Head of caudate nucleus (tissue), 42 donors: ENCODE results near the gene IQCN.
"Not testable (repeated sequence)": the region's sequence is repeated elsewhere in the genome, so short reads cannot be mapped to it uniquely, and the experiment has no call there.

Source experiments
- DNase-seq, 42 donors: peaks; one replicate each; pipeline versions ENCODE4 v3.0.0 to v3.0.0-alpha.2; 2020 to 2021; ENCODE audit warnings: mixed read lengths in 7 of 42
- intact Hi-C: fragments of 100-400 bp; cut with DNase I; formaldehyde crosslinking; loops from one replicate; pipeline ENCODE4 v1.15.0; 2022

Gene IQCN

DNA sequence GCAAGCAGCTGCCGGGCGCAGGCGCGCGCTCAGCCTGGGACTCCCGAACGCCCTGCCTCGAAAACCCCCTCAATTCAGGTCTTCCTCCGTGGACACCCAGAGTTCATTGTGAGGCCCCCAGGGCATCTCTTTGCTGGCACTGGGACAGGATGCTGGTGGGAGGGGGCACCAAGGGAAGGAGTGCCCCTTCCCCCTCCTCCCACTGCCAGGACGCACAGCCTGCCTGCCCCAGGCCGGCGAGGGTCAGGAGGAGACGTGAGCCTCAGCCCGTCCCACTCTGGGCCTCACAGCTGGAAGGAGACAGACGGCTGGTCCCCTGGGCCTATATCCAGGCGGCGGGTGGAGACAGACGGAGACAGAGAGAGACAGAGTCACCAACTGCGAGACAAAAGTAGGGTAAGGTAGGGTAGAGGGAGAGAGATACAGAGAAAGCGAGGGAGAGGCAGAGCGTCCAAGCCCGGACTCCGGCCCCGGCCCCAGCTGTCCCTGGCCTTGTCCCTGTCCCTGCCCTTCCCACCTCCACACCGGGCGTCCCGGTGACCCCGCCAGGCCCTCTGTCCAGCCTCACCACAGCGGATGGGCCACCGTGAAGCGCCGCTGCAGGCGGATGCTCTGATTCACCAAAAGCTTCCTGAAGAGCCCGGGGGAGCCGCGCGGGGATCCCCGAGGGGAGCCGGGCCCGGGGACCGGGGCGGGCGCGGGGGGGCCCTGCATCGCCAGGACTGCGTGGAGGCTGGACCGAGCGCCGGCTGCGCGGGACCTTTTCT lies 48.4 kb downstream of the IQCN start, which contains the start of gene PDE4C:
PDE4C (minus strand) TSS at position 737 of the 767 bp plus-strand sequence; CDS start at position 714, 23 bp downstream.
- DNase-seq, result no peak
- intact Hi-C loops, result no loop called here

DNA sequence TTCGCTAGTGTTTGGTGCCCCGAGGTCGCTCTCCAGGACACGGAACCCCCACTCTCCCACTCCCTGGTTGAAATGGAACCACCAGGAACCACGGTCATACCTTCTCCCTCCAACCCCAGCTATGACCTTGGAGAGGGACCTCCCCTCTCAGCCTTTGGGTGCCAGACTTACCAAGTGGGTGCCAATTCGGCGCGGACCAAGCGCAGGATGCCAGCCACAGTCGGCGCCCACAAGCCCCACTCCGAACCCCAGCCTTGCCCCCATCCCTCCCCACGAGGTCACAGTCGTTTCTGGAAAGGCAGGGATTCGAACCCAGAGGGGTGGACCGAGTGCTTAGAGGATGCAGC lies 48.9 kb downstream of the IQCN start:
- intact Hi-C loops, result no loop called here
- DNase-seq, result no peak

- intact Hi-C loops, result no loop called here
- peak; percentile 79 to 96 (median 90) for DNase-seq
Measured at GRCh38 chr19:18224525-18225354, 49.5 kb downstream of the IQCN start.

DNA sequence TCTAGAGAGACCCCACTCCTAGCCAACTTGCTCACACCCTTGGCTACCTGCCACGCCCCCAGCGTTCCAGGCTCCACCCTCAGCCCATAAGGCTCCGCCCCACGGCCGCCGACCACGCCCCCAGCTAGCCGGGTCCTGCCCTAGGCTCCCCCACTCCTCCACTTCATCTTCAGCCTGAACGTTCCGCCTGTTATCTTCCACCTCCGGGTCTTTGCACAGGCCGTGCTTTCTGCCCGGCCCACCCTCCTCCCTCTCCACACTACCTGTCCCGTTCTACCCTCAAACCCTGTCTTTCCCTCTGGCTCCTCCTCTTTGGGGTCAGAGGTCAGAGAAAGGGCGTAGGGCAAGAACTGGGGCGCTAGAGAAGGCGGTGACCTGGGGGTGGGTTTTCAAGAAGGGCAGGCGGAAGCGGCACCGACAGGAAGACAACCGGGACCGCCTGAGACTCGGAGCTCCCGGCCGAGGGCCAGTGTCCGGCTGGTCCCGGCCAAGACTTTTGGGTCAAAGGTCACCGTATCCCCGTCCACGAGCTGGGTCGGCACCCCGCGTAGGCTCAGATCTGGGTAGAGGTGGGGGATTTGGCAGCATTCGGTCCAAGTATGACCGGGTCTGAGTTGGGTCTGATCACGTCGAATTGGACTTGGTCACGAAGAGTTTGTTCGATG lies 50.3 kb downstream of the IQCN start:
- intact Hi-C loops, result no loop called here
- DNase-seq, result peak in 26 of 42 donors; percentile 11 to 60 (median 35)

DNA sequence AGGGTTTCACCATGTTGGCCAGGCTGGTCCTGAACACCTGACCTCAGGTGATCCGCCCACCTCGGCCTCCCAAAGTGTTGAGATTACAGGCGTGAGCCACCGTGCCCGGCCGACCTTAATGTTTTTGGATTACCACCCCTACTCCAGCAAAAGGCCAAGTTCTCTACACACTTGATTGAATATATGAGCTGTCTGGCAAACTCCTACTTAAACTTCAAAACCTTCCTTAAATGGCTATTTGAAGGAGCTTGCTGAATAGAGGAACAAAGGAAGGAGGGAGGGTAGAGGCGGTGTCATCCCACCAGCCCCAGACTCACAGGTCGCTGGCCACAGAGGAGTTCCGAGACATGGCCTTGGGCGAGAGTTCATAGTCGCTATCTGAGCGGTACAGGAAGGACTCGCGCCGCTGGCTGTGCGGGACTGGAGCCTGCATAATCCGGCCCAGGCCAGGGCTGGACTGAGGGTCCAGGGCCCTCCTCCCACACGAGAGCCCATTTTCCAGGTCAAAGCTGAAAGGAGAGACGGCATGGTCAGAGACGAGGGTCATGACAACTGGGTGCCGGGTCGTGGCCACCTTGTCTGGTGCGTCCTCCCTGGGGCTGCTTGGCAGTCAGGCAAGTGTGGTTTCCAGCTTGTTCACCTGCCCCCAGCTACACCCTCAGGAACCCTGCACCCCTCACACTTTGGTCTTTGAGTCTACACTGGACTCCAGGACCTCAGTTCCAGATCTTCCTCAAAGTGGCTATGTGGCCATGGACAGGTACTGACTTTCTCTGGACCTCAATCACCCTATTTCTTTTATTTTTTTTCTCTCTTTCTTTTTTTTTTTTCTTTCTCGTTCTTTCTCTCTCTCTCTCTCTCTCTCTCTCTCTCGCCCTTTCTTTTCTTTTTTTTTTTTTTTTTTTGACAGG lies 52.2 kb downstream of the IQCN start:
- intact Hi-C loops, result no loop called here
- DNase-seq, result no peak

DNA sequence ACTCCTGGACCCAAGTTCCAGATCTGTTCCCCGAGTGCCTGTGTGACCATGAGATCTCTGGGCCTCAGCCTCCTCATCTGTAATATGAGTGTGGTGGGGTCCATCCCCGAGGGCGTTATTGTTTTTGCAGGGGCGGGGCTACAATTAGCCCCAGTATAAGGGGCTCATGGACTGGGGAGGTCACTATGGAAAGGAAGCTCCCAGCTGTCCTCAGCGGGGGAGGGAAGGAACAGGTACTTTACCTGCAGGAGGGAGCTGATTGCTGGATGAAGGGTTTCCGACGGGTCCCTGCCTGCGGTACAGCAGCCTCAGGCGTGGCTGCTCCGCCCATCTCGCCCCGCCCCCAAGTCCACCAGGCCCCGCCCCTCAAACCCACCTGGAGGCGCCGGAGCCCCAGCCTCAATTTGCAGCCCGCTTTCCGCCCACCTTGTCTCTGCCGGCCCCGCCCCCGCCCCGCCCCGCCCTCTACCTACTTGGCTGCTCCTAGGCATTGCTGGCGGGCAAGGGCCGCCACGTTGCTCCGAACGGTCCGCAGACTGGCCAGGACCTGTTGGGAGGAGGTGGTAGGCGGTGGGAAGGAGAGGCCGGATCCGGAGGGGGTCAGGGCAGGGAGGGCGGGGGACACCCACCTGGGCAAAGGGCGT lies 53.5 kb downstream of the IQCN start:
- intact Hi-C loops, result no loop called here
- DNase-seq, result no peak

- intact Hi-C loops, result no loop called here
- no peak for DNase-seq
Measured at GRCh38 chr19:18219911-18220631, 54.2 kb downstream of the IQCN start.

- intact Hi-C loops, result no loop called here
- no peak for DNase-seq
Measured at GRCh38 chr19:18218600-18218999, 55.7 kb downstream of the IQCN start.

DNA sequence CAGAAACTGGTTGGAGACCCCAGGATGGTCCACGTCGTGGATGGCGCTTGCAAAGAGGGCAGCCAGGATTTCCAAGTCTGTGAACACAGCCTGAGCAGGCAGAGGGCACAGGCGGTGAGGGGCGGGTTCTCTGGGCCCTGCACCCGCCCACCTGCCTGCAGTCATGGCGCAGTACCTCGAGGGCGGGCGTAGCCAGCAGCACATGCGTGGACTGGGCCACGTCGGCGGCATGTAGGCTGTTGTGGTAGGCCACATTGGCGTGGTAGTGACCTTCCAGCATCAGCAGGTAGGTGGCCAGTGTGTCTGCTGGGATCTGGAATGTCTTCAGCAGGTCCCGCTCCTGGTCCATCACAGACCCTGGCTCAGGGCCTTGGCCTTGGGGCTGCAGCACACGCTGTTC lies 56.1 kb downstream of the IQCN start:
- intact Hi-C loops, result no loop called here
- DNase-seq, result no peak

DNA sequence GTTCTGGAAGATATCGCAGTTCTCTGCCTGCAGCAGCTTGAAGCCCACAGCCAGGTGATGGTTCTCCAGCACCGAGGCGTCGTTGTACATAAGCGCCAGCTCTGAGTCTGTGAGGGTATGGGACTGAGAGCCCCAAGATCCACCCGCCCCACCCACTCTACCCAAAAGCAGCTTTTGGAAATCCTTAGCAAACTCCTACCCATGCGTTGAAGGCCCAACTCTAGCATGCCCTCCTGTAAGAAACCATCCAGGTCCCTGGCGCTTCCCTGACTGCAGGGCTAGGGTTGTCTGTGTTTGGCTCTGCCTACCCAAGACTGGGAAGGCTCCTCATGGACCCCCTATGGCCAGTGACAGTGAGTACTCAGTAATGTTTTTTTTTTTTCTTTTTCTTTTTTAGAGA lies 57.5 kb downstream of the IQCN start:
- intact Hi-C loops, result no loop called here
- DNase-seq, result no peak

GRCh38 chr19:18214779-18215433 lies 59.3 kb downstream of the IQCN start:
- intact Hi-C loops, result loop anchor here (5.0 kb wide), 1 partner anchor 37 kb away; no protein-coding TSS in a partner anchor
- DNase-seq, result no peak

- intact Hi-C loops, result loop anchor here (5.0 kb wide), 1 partner anchor 41 kb away; no protein-coding TSS in a partner anchor
- DNase-seq, result no peak
Measured at GRCh38 chr19:18211683-18212082, 62.6 kb downstream of the IQCN start.

DNA sequence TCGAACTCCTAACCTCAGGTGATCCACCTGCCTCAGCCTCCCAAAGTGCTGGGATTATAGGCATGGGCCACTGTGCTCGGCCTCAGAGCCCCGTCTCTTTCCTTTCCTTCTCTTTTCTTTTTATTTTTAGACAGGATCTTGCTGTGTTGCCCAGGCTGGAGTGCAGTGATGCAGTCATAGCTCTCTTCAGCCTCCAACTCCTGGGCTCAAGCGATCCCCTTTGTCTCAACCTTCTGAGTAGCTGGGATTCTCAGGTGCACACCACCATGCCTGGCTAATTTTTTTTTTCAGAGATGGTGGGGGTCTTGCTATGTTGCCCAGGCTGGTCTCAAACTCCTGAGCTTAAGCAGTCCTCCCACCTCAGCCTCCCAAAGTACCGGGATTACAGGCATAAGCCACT lies 64.3 kb downstream of the IQCN start:
- intact Hi-C loops, result loop anchor here (5.0 to 10.0 kb wide), 2 partner anchors 42 to 205 kb away; partner anchors contain the start of gene SSBP4
- not testable (repeated sequence) for DNase-seq

DNA sequence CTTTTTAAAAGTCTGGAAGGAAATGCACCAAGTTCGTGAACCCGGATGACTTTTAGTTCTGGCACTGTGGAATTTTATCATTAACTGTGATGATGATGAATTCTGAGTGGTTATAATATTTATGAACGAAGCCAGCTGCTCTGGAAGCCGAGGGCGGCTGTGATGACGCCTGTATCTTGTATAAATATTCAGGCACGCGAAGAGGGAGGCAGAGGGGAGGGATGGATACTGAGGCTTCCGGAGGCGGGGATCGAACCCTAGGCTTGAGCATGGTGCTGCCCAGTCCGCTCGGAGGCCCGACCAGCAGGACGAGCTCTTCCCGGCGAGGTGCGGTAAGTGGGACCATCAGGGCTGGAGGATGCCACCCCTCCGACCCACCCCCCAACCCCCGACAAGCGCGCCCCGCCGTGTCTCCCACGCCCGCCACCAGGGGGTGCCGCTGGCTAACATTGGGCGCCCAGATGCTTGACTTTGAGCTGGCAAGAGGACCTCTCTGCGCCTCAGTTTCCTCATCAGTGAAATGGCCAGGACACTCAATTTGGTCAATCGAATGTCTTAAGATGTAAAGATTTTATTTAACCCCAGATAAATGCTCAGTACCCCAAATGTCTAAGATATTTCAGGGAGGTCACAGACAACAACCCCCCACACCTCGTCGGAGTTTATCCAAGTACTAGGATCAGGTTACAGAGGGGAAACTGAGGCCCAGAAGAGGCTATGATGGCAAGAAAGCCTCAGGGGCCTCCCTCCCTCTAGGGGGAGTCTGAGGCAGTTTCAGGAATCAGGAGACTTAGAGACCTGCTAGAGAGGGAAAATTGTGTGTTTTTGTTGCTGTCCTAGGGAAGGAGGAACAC lies 65.9 kb downstream of the IQCN start:
- intact Hi-C loops, result loop anchor here (10.0 kb wide), 1 partner anchor 206 kb away; the partner anchor contains the start of gene SSBP4
- DNase-seq, result peak in 38 of 42 donors; percentile 32 to 82 (median 60)
